Ovary (tissue), 9 donors: ENCODE data around the gene MIA. TPM values are rescaled to one million over a fixed set of nuclear protein-coding genes. Genes with fewer than 3 reads are reported as not detected.

ENCODE experiments used
- DNase-seq, 5 donors: peaks; one replicate each; pipeline ENCODE4 v3.0.0-alpha.2; 2019 to 2020
- H3K27ac ChIP-seq, 2 donors: fragments of 200-600 bp; one replicate each; pipeline versions ENCODE4 v1.5.1 to v1.8.0; 2019 to 2022
- H3K27me3 ChIP-seq: fragments of 200-600 bp; one replicate; pipeline ENCODE4 v1.8.0; 2022
- H3K36me3 ChIP-seq: fragments of 200-600 bp; sonication (generic); one replicate; pipeline ENCODE4 v1.5.1; 2019
- H3K4me1 ChIP-seq: one replicate; pipeline ENCODE4 v1.8.1; 2013; ENCODE audit warnings: mild to moderate bottlenecking, moderate library complexity; ENCODE audit not compliant: insufficient read depth
- H3K4me3 ChIP-seq: fragments of 200-600 bp; sonication (generic); one replicate; pipeline ENCODE4 v1.5.1; 2017
- H3K9me3 ChIP-seq, 2 donors: fragments of 200-600 bp in 1 of 2; sonication (generic) in 1 of 2; one replicate each; pipeline versions ENCODE4 v1.5.1 to v1.8.1; 2013 to 2019; ENCODE audit warnings: mild to moderate bottlenecking in 1 of 2, moderate library complexity in 1 of 2
- EP300 ChIP-seq: sonication (generic); formaldehyde crosslinking; IDR thresholded peaks from one replicate; pipeline ENCODE4 v1.6.1; 2017; ENCODE audit warnings: antibody characterized with exemption
- POLR2A ChIP-seq: fragments of 450-650 bp; IDR thresholded peaks from one replicate; pipeline ENCODE4 v1.6.1; 2017; ENCODE audit warnings: antibody characterized with exemption, mild to moderate bottlenecking, moderate library complexity
- WGBS, 3 donors: extraction: QIAGEN DNeasy Blood & Tissue Kit in 1 of 3; methylation state at CpG; one replicate each; pipeline versions ENCODE4 v1.1.5 to v1.1.7; 2013 to 2017; 5-methylcytosine and 5-hydroxymethylcytosine counted together
- intact Hi-C, 4 donors: fragments of 100-400 bp; cut with DNase I; formaldehyde crosslinking; loops; one replicate each; pipeline versions ENCODE4 v1.11.0 to v1.15.1; 2022 to 2023
- polyA plus RNA-seq, 2 donors: library from polyadenylated mRNA; stranded (reverse); fragments of 200-250 nt in 1 of 2; fragments of 350-450 nt in 1 of 2; fragmentation: Illumina TruSeq in 1 of 2; extraction: RNeasy Lipid Tissue Mini Kit (QIAGEN cat#74804) in 1 of 2; gene quantifications; one replicate each; pipeline ENCODE4 v1.2.3, GENCODE V29; 2013 to 2014
- total RNA-seq, 7 donors: library from RNA; depleted of rRNA in 2 of 7; stranded (reverse); fragments of >200 nt in 2 of 7; fragmentation: NEBNext Ultra II Directional in 3 of 7; extraction: Animal tissue kit (Norgen Biotek cat#: 25700) in 3 of 7; gene quantifications; one replicate each; pipeline versions ENCODE4 v1.1.0 to v1.2.4, GENCODE V29; 2016 to 2023
- TF ChIP-seq, protein P1 (sequence below), 3 donors: fragments of 450-650 bp in 2 of 3; fragments of 200-600 bp in 1 of 3; IDR thresholded peaks; one replicate each; pipeline versions ENCODE4 v1.5.1 to v1.8.0; 2016 to 2022; ENCODE audit warnings: antibody characterized with exemption in 3 of 3, mild to moderate bottlenecking in 1 of 3
- donor health status: DM: no; HTN: no; CAD: no; lungs with moderate emphysema.
- donor health status: DM: no; HTN: no; CAD: no.
- donor health status: Bipolar disorder and iron deficiency.
- donor health status: DM: yes; HTN: yes; CAD: no.
- donor health status: DM: no; HTN: no; CAD: no.
- donor health status: DM: yes; HTN: yes; CAD: no.

MIA gene
- total and polyA plus RNA-seq, 9 donors = 1.7 to 3.9 (median 2.3) TPM; not detected in 3

DNA sequence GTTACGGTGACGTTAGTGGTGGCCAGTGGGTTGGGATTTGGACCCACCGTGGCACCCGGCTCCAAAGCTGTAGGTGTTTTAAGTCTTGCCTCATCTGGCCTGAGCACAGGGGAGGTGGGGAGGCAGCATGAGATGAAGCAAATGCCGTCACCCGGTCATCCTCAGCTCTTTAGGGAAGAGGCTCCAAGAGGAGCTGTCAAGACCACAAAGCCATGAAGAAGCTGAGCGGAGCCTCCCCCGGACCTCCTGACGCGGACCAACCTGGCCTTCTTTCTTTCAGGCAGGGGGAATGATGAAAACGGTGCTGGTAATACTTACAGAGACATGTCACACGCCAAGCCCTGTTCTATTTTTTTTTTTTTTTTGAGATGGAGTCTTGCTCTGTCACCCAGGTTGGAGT, 32.4 kb upstream of the MIA start:
- WGBS, 3 donors = 74 to 78% (median 78%) methylated on average over 12 of the region's 12 CpGs
- Histone ChIP-seq H3K27me3 (no peaks in the 10 kb centered on the region), H3K4me3 (no peak overlapping the region), H3K36me3 (no peaks in the 10 kb centered on the region), H3K9me3 (no peaks in the 10 kb centered on the region), H3K4me1 (peaks cover 4% of the 10 kb centered on the region), H3K27ac (no peak overlapping the region)
- intact Hi-C loops = no loop called here
- no peak for TF ChIP-seq EP300
- TF ChIP-seq, protein P1, sequence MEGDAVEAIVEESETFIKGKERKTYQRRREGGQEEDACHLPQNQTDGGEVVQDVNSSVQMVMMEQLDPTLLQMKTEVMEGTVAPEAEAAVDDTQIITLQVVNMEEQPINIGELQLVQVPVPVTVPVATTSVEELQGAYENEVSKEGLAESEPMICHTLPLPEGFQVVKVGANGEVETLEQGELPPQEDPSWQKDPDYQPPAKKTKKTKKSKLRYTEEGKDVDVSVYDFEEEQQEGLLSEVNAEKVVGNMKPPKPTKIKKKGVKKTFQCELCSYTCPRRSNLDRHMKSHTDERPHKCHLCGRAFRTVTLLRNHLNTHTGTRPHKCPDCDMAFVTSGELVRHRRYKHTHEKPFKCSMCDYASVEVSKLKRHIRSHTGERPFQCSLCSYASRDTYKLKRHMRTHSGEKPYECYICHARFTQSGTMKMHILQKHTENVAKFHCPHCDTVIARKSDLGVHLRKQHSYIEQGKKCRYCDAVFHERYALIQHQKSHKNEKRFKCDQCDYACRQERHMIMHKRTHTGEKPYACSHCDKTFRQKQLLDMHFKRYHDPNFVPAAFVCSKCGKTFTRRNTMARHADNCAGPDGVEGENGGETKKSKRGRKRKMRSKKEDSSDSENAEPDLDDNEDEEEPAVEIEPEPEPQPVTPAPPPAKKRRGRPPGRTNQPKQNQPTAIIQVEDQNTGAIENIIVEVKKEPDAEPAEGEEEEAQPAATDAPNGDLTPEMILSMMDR (IDR thresholded peaks at IDR 0.05) = no peak
- no peak for TF ChIP-seq POLR2A
- no peak for DNase-seq

DNA sequence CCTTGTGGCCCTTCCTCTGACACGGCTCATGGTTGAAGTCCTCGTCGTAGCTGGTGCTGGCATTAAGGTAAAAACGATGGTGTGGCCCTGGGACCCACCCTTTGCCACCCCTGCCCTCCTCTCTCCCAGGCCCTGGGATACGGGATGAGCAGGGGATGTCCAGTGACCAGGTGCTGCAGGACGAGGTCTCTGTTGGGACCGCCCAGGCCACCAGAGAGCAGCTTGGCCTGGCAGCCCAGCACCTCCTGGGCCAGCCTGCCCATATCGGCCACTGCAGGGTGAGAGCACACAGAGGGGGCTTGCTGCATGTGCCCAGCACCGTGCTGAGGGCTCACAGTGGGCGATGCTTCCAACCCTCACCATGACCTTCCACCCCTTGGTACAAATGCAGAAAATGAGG, 31.4 kb upstream of the MIA start:
- TF ChIP-seq POLR2A (no peak), EP300 (no peak)
- TF ChIP-seq, protein P1 (IDR thresholded peaks at IDR 0.05) = no peak
- DNase-seq = no peak
- WGBS, 3 donors = 81 to 91% (median 91%) methylated on average over 10 of the region's 10 CpGs
- Histone ChIP-seq H3K27me3 (no peaks in the 10 kb centered on the region), H3K27ac (no peak overlapping the region), H3K36me3 (no peaks in the 10 kb centered on the region), H3K9me3 (no peaks in the 10 kb centered on the region), H3K4me3 (no peak overlapping the region), H3K4me1 (peaks cover 4% of the 10 kb centered on the region)
- intact Hi-C loops = no loop called here

- Histone ChIP-seq H3K4me1 (peaks cover 8% of the 10 kb centered on the region), H3K36me3 (no peaks in the 10 kb centered on the region), H3K27ac (no peak overlapping the region), H3K4me3 (no peak overlapping the region), H3K27me3 (no peaks in the 10 kb centered on the region), H3K9me3 (no peaks in the 10 kb centered on the region)
- 68 to 76% (median 72%) methylated on average over 17 of the region's 17 CpGs for WGBS, 3 donors
- TF ChIP-seq EP300 (no peak), POLR2A (no peak)
- TF ChIP-seq, protein P1 (IDR thresholded peaks at IDR 0.05) = no peak
- intact Hi-C loops = no loop called here
- DNase-seq = no peak
Observed at GRCh38 chr19:40744554-40745401, 30.5 kb upstream of the MIA start.

GRCh38 chr19:40745402-40745780, 29.9 kb upstream of the MIA start:
- TF ChIP-seq EP300 (no peak), POLR2A (no peak)
- TF ChIP-seq, protein P1 (IDR thresholded peaks at IDR 0.05) = no peak
- WGBS, 3 donors = 55 to 59% (median 58%) methylated on average over 7 of the region's 7 CpGs
- Histone ChIP-seq H3K9me3 (no peaks in the 10 kb centered on the region), H3K36me3 (no peaks in the 10 kb centered on the region), H3K27me3 (no peaks in the 10 kb centered on the region), H3K27ac (no peak overlapping the region), H3K4me3 (no peak overlapping the region), H3K4me1 (peaks cover 6% of the 10 kb centered on the region)
- intact Hi-C loops = no loop called here
- no peak for DNase-seq
